GM19099 (cell line): Measurements from ENCODE around the gene CD164.

ENCODE experiments used
- POLR2A ChIP-seq: IDR thresholded peaks from 3 replicates; pipeline ENCODE4 v1.6.1; 2011; ENCODE audit warnings: low read depth; ENCODE audit not compliant: insufficient read length; ENCODE audit errors: extremely low read depth

Gene CD164

DNA sequence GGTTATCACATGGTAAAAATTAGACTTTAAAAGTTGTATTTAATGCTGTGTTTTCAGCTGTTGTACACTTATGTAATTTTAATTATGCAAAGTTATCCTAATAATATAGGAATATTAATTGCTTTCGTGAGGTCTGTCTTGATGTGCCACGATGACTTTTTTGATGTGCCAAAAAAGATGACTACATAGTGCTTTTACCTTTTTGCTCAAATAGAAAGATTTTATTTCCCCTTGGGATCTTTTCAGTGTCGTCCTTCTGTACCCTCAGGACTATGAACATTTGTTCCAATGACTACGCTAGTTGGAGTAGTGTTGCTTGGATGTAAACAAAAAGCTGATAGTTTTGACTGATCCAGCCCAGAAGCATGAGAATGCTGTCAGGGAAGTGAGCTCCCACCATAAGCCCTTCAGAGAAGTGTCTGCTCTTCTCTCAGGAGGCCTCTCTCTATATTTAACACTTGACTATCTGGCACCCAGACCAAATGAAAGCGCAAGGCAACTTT is 1.2 kb upstream of the CD164 start:
- no peak for TF ChIP-seq POLR2A

DNA sequence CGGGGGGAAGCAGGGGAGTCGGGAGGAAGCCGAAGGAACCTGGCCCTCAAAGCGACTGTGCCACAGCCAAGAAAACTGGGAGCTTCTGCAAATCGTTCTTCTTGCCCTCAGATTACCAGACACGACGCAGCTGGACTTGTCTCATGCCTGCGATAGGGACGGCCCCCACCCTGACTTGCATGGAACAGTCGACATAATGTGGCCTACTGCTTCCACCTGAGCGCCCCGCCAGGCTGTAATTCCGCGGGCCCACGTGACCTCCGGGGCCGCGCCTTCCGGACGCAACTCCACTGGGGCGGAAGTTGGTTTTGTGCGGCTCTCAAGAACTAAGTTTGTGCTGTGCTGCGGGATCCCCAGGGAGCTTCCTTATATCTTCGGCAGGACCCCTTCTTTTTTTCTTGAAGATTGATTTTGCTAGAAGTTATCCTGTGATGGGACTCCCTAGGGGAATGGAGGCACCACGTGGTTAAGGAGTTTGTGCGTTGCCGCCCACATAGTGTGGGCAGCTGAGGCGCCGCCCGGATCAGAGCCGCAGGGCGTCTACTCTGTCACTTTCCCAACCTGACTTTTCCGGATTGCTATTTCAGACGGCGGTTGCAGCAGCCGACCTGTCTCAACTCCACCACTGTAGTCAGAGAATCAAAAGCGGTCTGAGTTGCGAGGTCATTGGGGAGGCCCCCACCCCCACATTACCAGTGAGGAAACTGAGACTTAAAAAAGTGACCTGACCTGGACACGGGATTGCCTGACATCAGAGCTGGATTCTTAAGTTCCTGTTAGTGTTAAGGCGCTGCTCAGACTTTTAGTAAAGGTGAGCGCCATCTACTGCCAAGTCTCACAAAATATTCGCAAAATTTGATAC is 540 bp upstream of the CD164 start:
- TF ChIP-seq POLR2A = no peak

DNA sequence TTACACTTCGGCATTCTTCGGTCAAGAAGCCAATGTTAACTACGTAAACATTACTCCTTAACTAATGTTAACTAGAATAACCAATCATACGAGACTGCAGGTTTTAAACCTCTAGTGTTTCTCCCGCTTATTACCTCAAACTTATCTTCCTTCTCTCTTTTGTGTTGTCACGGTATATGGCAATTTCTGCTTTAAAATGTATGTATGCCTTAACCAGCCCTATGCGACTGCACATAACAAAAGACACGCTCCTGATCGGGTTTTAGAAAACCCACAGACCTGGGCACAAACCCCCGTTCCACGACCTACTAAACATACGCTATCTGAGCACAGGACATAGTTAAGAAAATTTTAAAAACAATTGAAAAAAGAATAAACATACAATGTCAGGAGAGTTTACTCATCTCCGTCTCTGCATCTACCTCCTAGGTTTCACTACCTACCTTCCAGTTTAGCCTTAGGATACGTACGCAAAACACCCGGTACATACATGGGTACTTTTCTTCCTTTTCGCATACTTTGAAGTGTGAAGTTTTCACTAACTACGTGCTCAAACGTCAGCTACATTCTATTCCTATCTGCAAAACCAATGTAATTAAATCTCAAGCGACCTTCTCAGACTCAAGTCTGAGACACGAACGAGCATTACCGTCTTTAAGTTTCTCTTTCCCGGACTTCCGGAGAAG is 1.1 kb downstream of the CD164 start:
- no peak for TF ChIP-seq POLR2A

DNA sequence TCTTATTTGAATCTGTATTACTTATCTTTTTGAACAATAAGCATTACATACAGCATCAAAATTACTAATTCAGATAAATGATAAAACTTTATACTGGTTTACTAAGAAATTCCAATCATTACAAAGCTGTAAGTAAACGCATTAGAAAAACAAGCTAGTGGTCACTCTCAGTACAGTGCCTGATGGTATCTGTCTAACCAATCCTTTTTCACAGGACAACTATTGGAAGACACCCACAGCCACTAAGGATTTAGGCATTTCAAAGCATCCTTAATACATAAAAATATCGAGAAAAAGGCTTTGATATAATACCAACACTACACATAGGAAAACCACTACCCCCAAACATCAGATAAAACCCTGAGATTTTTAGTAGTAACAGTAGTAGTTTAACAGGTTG is 2.6 kb downstream of the CD164 start:
- TF ChIP-seq POLR2A = no peak

DNA sequence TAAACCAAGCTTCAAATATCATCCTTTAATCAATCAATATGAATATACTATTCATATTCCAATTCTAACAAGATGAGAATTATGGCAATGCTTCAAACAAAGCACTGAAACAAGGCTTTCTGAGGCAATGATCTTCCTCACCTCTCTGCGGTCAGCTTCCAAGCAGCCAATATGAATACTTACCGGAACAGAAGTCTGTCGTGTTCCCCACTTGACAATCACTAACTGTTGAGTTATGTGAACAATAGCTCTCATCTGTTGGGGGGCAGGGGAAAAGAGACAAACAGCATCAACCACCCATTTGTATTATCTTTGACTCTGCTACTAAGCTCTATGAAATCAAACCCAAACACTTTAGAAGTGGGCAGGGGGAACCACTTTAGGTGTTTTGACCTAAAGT is 4.5 kb downstream of the CD164 start:
- TF ChIP-seq POLR2A = no peak

DNA sequence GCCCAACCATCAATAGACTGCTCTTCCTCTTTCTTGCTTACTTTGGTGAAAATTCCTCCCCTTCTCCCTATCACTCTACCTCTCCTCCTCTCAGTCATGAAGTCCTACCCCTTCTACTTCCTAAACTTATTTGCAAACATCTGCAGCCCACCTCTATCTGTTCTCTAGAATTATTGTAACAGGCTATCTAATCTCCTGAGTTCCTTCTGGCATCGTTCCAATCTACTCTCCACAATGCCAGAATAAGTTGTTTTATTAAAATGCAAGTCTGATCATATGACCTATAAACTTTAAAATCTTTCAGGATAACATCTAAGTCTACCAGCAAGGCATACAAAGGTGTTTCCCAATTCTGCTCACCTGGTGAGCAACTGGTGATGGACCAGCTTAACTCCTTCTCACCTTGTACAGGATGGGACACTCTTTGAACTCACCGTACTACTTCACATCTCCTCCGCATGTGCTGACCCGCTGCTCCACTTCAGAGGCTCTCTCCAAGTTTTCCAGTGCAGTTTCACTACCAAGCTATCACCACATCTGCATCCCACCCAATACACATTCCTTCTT is 7.9 kb downstream of the CD164 start:
- no peak for TF ChIP-seq POLR2A

DNA sequence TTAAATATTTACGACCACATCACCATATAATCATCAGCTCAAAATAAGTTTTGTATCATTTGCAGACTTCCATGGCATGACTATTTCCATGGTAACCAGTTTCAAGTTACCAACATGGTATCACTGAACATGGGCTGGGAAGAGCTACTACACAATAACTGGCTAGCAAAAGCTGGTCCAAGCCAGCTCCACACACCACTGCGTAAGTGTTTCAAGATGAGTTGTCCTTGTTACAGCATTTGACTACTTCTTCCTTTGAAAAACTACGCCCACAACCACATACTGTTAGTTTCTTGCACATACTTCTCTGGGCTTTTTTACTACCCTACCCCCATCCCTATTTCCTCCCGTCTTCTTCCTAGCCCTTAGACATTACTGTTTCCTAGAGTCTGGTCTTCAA is 8.5 kb downstream of the CD164 start:
- no peak for TF ChIP-seq POLR2A

DNA sequence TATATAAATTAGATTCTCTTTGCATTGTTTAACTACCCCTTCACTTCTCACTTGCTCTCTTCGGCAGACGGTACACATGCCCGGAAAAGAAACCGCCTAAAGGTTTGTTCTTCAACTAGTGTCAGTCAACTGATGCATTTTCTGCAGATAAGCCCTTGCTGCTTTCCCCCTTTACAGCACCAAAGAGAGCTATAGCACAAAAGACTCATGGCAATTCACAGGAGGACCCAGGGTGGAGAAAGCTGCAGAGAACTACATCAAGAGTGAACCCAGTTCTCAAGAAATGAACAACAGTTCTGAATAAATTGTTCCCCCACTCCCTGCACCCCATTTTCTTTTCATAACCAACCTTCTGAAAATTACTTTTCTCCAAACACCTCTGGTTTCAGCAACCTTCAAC is 8.9 kb downstream of the CD164 start:
- no peak for TF ChIP-seq POLR2A

DNA sequence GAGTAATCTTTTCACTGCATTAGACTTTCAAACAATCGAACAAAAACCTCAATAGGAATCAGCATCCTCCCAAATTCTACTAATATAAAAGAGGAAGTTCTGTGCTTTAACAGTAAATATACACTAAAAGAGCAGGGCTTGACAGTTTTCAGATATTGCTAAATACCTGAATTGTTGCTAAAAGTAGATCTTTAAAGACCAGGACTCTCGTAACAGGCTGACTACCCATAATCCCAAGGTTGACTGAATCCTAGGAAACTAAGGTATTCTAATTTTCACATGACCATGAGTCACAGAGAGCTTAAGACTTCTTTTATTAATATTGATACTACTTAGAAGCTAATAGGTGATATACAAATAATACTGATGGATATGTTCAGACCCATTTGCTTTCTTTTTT is 10.1 kb downstream of the CD164 start:
- no peak for TF ChIP-seq POLR2A

DNA sequence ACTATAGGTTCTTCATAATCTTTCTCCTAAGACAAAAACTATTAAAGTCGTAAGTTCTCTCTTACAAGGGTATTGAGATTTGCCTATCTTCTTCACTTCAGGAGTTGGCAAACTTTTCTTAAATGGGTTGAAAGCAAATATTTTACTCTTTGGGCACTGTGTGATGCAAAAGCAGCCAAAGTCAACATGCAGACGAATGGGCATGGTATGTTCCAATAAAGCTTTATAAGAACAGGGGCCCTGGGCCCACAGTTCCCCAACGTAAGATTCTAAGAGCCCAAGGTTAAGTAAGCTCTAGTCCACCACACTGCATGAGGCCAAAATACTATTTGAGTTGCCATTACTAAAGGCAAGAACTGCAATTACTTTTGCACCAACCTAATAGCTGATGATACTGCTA is 11.5 kb downstream of the CD164 start:
- TF ChIP-seq POLR2A = no peak

DNA sequence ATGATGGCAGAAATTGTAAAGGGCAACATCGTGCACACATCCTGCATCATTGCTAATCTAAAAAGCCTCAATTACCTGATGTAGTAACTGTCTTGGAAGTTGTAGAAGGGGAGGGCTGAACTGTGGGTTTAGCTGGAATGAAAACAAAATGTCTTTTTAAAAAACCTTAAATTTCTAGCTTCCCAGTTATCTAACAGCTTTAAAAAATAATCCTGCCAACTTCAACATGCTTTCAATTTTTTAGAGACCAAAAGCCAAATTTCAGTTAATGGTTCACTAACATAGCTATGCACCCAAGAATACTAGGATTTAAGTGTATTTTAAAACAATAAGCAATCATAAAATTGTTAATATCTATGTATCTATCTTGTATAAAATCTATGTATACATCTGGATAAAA is 11.9 kb downstream of the CD164 start:
- no peak for TF ChIP-seq POLR2A

DNA sequence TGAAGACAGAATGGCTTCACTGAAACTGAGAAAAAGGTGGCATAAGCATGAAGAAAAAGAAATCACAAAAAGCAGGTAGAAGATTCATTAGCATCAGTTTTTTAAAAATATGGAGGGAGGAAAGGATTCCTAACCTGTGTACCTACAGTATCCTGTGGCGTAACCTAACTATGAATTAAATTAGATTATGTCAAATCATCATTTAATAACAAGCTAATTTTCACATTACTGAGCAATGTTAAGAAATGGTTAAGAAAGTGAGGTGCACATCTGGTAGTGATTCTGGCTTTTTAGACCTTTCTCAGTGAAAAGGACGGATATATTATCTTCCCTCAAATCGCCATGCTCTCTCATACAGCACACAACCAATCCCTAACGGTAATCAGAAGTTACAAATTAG is 12.5 kb downstream of the CD164 start:
- no peak for TF ChIP-seq POLR2A

DNA sequence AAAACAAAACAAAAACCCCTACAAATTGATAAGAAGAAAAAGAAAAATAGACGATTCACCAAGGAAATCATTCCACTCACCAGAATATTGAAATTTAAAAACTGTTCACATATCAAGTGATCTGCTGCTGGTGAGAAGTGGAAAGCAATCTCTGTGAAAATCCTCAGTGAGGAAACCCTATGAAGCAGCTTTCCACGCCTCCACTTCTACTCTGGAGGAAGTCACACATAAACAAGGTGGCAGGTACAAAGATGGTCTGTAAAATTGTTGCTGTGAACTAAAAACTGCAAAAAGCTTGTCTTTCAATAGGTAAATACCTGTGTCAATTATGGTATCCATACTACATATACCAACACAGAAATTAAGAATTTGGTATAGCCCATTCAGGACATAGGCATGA is 18.5 kb downstream of the CD164 start:
- TF ChIP-seq POLR2A = no peak

DNA sequence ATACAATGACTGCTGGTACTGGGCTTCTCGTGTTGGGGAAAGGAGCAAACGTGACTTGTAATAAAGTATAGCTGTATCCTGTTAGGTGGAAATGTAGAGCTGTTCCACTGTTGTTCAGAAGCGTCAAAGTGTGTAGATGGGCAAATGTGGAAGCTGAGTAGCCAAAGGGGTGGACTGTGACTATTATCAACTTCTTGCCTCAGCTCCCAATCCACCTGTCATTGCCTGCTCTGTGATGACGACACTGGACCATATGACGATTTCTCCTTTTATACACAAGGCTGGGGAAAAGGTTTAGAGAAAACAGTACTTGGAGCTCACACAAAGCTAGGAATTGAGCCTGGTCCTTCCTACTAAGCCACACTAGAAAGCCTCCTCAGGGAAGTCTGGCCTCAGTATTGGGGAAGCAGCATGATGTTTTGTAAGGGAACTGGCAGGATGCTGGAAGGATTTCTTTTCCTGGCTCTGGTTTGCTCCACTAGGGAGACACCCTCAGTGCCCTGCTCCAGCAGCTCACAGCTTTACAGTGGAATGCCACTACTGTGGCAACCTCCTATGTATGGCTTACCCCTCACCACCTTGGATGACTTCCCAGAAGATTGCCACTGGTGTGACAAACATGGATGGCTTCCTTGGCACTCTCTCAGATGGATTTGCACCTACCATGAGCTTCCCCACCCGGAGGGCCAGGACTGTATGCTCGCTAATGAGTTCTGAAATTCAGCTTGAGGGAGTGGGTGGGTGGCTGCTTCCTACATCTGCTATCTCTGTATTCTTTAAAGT is 20.0 kb downstream of the CD164 start:
- no peak for TF ChIP-seq POLR2A

DNA sequence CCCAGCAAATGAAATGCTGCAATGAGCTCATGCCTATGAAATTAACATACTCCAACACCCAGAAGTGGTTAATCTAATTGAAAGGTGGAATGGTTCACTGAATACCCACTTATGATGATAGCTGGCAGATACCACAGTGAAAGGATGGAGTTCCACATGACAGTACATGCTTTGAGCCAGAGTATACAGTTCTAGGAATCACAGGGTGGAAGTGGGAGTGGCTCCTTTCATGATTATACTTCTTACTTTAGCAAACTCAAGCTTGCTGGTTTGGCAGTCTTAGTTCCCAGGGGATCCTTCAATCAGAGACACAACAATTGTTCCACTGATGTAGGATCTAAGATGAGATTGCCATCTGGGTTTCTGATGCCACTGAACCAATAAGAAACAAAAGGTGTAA is 21.5 kb downstream of the CD164 start:
- TF ChIP-seq POLR2A = no peak
